A549 (cell line): ENCODE measurements around the gene FGD5. TPM values are rescaled to one million over a fixed set of nuclear protein-coding genes. Genes with fewer than 3 reads are reported as not detected.

Source experiments
- ATAC-seq, 2 experiments: fragments of 200-7000 bp in 1 of 2; fragments of >200 bp in 1 of 2; cut with Nextera tagmentation in 1 of 2; cut with Tn5 transposase in 1 of 2; 3 replicates each; pipeline versions ENCODE4 v1.8.0 to v1.9.1; 2018 to 2020; ENCODE audit warnings: mild to moderate bottlenecking in 1 of 2, moderate library complexity in 1 of 2
- CTCF ChIA-PET: fragments of 300-600 bp; sonication (Branson Sonifier 250); formaldehyde crosslinking; extraction: SDS; loops from one replicate; lab custom pipeline; 2021; ENCODE audit warnings: antibody characterized with exemption, inconsistent platforms; lab: Yijun Ruan, JAX
- POLR2A ChIA-PET: fragments of 350-600 bp; formaldehyde crosslinking; extraction: SDS; loops from one replicate; lab custom pipeline; 2021; ENCODE audit warnings: antibody characterized with exemption, inconsistent platforms; lab: Yijun Ruan, JAX
- DNase-seq, 2 experiments: peaks; one replicate each; pipeline versions ENCODE4 v3.0.0 to v3.0.0-alpha.2; 2011 to 2016; ENCODE audit warnings: low read depth in 1 of 2, low spot score in 1 of 2
- FAIRE-seq: peaks from 2 replicates; lab custom pipeline; 2011; peaks lifted over from hg19 to GRCh38; lab: Jason Lieb, UNC
- H3K27ac ChIP-seq, 2 experiments: fragments of >200 bp; sonication (Bioruptor Twin); formaldehyde crosslinking; 3 replicates each; pipeline ENCODE4 v1.5.1; 2016 to 2017
- H3K4me1 ChIP-seq: fragments of >200 bp; sonication (Bioruptor Twin); formaldehyde crosslinking; 3 replicates; pipeline ENCODE4 v1.6.1; 2016
- H3K4me2 ChIP-seq: fragments of >200 bp; sonication (Bioruptor Twin); formaldehyde crosslinking; 3 replicates; pipeline ENCODE4 v1.6.1; 2016
- H3K4me3 ChIP-seq: fragments of >200 bp; sonication (Bioruptor Twin); formaldehyde crosslinking; 3 replicates; pipeline ENCODE4 v1.5.1; 2016
- H3K9me3 ChIP-seq: fragments of >200 bp; sonication (Bioruptor Twin); formaldehyde crosslinking; 3 replicates; pipeline ENCODE4 v1.6.1; 2016
- BHLHE40 ChIP-seq: IDR thresholded peaks from 2 replicates; pipeline ENCODE4 v1.6.1; 2012; ENCODE audit warnings: low read depth, low read length, inconsistent platforms
- CHD2 ChIP-seq: fragments of 150-350 bp; IDR thresholded peaks from 2 replicates; pipeline ENCODE4 v1.6.1; 2014; ENCODE audit warnings: low read length; ENCODE audit not compliant: partially characterized antibody
- EHF ChIP-seq: fragments of 250-450 bp; sonication (Bioruptor Pico); IDR thresholded peaks from 2 replicates; pipeline ENCODE4 v1.5.0; 2020; ENCODE audit warnings: mild to moderate bottlenecking
- EP300 ChIP-seq, 2 experiments: fragments of >200 bp; sonication (Bioruptor Twin); formaldehyde crosslinking; IDR thresholded peaks; 2 replicates in 1 of 2; 3 replicates in 1 of 2; pipeline ENCODE4 v1.6.1; 2016 to 2017
- ESRRA ChIP-seq: fragments of 150-350 bp; IDR thresholded peaks from 2 replicates; pipeline ENCODE4 v1.6.1; 2014; ENCODE audit warnings: mild to moderate bottlenecking, low read length, borderline replicate concordance
- FOSB ChIP-seq: fragments of 250-450 bp; sonication (Bioruptor Pico); IDR thresholded peaks from 2 replicates; pipeline ENCODE4 v1.5.0; 2020; ENCODE audit warnings: mild to moderate bottlenecking, moderate library complexity
- GATA3 ChIP-seq: IDR thresholded peaks from 2 replicates; pipeline ENCODE4 v1.6.1; 2012; ENCODE audit warnings: borderline replicate concordance
- HDAC2 ChIP-seq: fragments of 200-600 bp; sonication (generic); IDR thresholded peaks from 2 replicates; pipeline ENCODE4 v1.6.1; 2016
- HOXA7 ChIP-seq: fragments of 250-450 bp; sonication (Bioruptor Pico); IDR thresholded peaks from 2 replicates; pipeline ENCODE4 v1.5.0; 2020; ENCODE audit warnings: mild to moderate bottlenecking, moderate library complexity
- HOXB13 ChIP-seq: fragments of 250-450 bp; sonication (Bioruptor Pico); IDR thresholded peaks from 2 replicates; pipeline ENCODE4 v1.5.0; 2020; ENCODE audit warnings: low read depth, mild to moderate bottlenecking, moderate library complexity
- JUN ChIP-seq, 2 experiments: fragments of >200 bp; sonication (Bioruptor Twin); formaldehyde crosslinking; IDR thresholded peaks; 2 replicates in 1 of 2; 3 replicates in 1 of 2; pipeline ENCODE4 v1.6.1; 2016 to 2017
- KDM1A ChIP-seq: fragments of 200-600 bp; sonication (generic); IDR thresholded peaks from 2 replicates; pipeline ENCODE4 v1.6.1; 2016; ENCODE audit warnings: low read depth, mild to moderate bottlenecking
- KDM5A ChIP-seq: fragments of 200-600 bp; sonication (generic); IDR thresholded peaks from 2 replicates; pipeline ENCODE4 v1.6.1; 2016; ENCODE audit warnings: antibody characterized with exemption, mild to moderate bottlenecking
- MAFK ChIP-seq: fragments of 450-650 bp; IDR thresholded peaks from 2 replicates; pipeline ENCODE4 v1.6.1; 2014; ENCODE audit not compliant: partially characterized antibody
- MAZ ChIP-seq: fragments of 150-350 bp; IDR thresholded peaks from 2 replicates; pipeline ENCODE4 v1.6.1; 2014; ENCODE audit warnings: antibody characterized with exemption, low read depth, low read length, borderline replicate concordance
- NFE2L2 ChIP-seq: fragments of 150-350 bp; conservative IDR thresholded peaks from 2 replicates; pipeline ENCODE4 v1.6.1; 2014; ENCODE audit warnings: low read length
- NR3C1 ChIP-seq: fragments of >200 bp; sonication (Bioruptor Twin); formaldehyde crosslinking; IDR thresholded peaks from 3 replicates; pipeline ENCODE4 v1.6.1; 2017
- PHF8 ChIP-seq: fragments of 200-600 bp; sonication (generic); IDR thresholded peaks from 2 replicates; pipeline ENCODE4 v1.6.1; 2016; ENCODE audit warnings: low read depth, mild to moderate bottlenecking, antibody characterized with exemption, moderate library complexity, borderline replicate concordance
- POLR2A ChIP-seq: IDR thresholded peaks from 2 replicates; pipeline ENCODE4 v1.6.1; 2012; ENCODE audit warnings: mild to moderate bottlenecking, low read length
- RARB ChIP-seq: fragments of 250-450 bp; sonication (Bioruptor Pico); IDR thresholded peaks from 2 replicates; pipeline ENCODE4 v1.8.0; 2021; ENCODE audit warnings: mild to moderate bottlenecking, moderate library complexity
- RCOR1 ChIP-seq: fragments of 150-350 bp; IDR thresholded peaks from 2 replicates; pipeline ENCODE4 v1.6.1; 2014; ENCODE audit warnings: antibody characterized with exemption, low read length, low read depth
- RNF2 ChIP-seq: fragments of 200-600 bp; sonication (generic); IDR thresholded peaks from 2 replicates; pipeline ENCODE4 v1.6.1; 2016; ENCODE audit warnings: low read depth, mild to moderate bottlenecking, antibody characterized with exemption, moderate library complexity, borderline replicate concordance
- TFCP2L1 ChIP-seq: fragments of 250-450 bp; sonication (Bioruptor Pico); IDR thresholded peaks from 2 replicates; pipeline ENCODE4 v1.5.0; 2021; ENCODE audit warnings: mild to moderate bottlenecking
- TP53 ChIP-seq: fragments of 250-450 bp; sonication (Bioruptor Pico); IDR thresholded peaks from 2 replicates; pipeline ENCODE4 v1.5.0; 2021; ENCODE audit warnings: mild to moderate bottlenecking, moderate library complexity
- ZSCAN20 ChIP-seq: fragments of 250-450 bp; sonication (Bioruptor Pico); IDR thresholded peaks from 2 replicates; pipeline ENCODE4 v1.8.0; 2022; ENCODE audit warnings: mild to moderate bottlenecking, moderate library complexity
- WGBS: methylation state at CpG from one replicate; pipeline ENCODE4 v1.1.6; 2017; ENCODE audit errors: missing lambda C conversion rate; 5-methylcytosine and 5-hydroxymethylcytosine counted together
- polyA plus RNA-seq, 4 experiments: library from polyadenylated mRNA; depleted of rRNA in 3 of 4; stranded (reverse); fragments of >200 nt; fragmentation: RNase III in 1 of 4; extraction: RNeasy Plus Mini Kit Qiagen cat#74134 plus additional on column Dnase treatment in 1 of 4; gene quantifications; 2 replicates in 3 of 4; 3 replicates in 1 of 4; pipeline ENCODE4 v1.2.3, GENCODE V29; 2011 to 2017
- TF ChIP-seq, protein P1 (sequence below): IDR thresholded peaks from 2 replicates; pipeline ENCODE4 v1.6.1; 2012
- TF ChIP-seq, protein P2 (sequence below): fragments of >200 bp; sonication (Bioruptor Twin); formaldehyde crosslinking; IDR thresholded peaks from 2 replicates; pipeline ENCODE4 v1.6.1; 2016

Gene FGD5
- polyA plus RNA-seq, 2 of the 4 experiments (the other 2 are of a cell fraction): 0.16 TPM; not detected in 1

DNA sequence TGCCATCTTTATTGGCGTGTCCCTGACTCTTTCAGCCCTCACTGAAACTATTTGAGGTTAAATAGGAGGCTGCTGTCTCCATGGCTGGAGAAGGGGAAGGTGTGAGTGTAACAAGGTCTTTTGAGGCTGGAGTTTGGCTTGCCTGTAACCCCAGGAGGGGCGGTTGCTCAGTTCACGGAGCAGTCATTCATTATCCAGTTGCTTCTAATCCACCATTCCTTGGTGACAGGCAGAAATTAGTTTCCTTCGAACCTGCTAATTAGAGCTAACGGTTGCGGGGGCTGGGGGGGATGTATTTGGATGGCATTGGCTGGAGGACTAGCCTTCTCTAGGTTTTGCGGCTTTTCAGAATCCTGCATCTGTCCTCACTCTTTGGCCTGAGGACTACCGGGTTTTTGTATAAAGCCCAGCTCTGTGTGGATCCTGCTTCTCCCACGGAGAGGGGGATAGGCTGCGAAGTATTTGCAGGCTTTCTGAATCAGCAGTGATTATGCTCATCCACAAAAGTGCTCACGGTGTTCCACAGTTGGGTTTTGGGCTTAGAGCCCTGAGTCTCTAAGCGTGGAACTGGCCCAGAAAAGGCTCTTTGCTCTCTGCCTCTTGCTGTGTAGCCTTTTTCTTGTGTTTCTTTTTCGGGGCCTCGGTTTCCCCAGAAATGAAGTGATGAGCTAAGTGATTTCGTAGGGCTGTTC is 18.6 kb downstream of the FGD5 start (continued):
- no peak for TF ChIP-seq RCOR1
- no peak for TF ChIP-seq FOSB

DNA sequence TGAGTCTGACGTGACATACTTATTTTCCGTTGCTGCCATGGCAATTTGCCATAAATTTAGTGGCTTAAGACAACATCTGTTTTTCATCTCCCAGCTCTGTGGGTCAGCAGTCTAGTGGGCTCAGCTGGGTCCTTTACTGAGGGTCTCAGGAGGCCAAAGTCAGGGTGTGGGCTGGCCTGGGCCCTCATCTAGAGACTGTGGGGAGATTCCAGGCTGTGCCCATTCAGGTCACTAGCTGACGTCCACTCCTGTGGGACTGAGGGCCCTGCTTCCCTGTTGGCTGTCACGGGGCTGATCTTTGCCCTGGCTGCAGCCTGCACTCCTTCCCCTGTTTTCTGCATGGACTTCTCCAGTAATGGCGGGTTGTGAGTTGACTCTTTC is 19.1 kb downstream of the FGD5 start:
- ATAC-seq (no peak), DNase-seq (no peak), FAIRE-seq (no peak)
- Histone ChIP-seq H3K4me2 (no peak overlapping the region), H3K4me3 (no peak overlapping the region), H3K9me3 (no peaks in the 10 kb centered on the region), H3K27ac (no peak overlapping the region), H3K4me1 (no peaks in the 10 kb centered on the region)
- 47% methylated on average over 5 of the region's 5 CpGs for WGBS
- ChIA-PET POLR2A (no interaction called here), CTCF (interaction anchor here (0.5 to 0.8 kb wide), 4 partner anchors 9 to 1347 kb away, joined by 3 read pairs; no protein-coding TSS in a partner anchor)
- TF ChIP-seq ESRRA (no peak), MAZ (no peak), PHF8 (no peak), NR3C1 (no peak), POLR2A (no peak), HOXB13 (CRISPR knock-in tag) (no peak), KDM5A (no peak), RNF2 (no peak), HDAC2 (no peak), HOXA7 (CRISPR knock-in tag) (no peak), CHD2 (no peak), TFCP2L1 (CRISPR knock-in tag) (no peak), GATA3 (no peak)

DNA sequence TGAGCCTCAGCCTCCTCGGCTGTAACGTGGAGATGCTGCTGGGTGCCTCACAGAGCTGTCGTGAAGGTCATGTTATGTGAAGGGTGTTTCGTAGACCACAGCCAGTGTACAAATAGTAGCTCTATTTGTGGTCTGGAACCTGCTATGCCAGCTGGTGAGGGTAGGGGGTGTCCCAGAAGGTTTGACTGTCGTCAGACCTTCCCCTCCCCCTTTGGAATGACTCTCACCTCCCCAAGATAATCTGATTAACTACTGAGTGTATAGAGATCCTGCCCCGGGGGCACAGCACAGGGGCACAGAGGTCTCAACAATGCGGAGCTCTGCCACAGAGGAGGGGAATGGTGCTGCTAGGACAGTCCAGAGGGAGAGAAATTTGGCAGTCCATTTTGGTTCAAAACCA is 20.5 kb downstream of the FGD5 start:
- POLR2A ChIA-PET: no interaction called here
- FAIRE-seq: no peak
- no peak overlapping the region for H3K4me2 ChIP-seq
- TF ChIP-seq TP53 (no peak), KDM1A (no peak), BHLHE40 (no peak), EP300 (IDR thresholded peaks at IDR 0.05) (no peak), CHD2 (no peak), RARB (CRISPR knock-in tag) (no peak), HOXA7 (CRISPR knock-in tag) (no peak), JUN (IDR thresholded peaks at IDR 0.05) (no peak), TFCP2L1 (CRISPR knock-in tag) (no peak), MAFK (no peak), EHF (CRISPR knock-in tag) (no peak), ZSCAN20 (CRISPR knock-in tag) (no peak), NFE2L2 (no peak)
- TF ChIP-seq, protein P1, sequence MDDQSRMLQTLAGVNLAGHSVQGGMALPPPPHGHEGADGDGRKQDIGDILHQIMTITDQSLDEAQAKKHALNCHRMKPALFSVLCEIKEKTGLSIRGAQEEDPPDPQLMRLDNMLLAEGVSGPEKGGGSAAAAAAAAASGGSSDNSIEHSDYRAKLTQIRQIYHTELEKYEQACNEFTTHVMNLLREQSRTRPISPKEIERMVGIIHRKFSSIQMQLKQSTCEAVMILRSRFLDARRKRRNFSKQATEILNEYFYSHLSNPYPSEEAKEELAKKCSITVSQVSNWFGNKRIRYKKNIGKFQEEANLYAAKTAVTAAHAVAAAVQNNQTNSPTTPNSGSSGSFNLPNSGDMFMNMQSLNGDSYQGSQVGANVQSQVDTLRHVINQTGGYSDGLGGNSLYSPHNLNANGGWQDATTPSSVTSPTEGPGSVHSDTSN: no peak
- TF ChIP-seq, protein P2, sequence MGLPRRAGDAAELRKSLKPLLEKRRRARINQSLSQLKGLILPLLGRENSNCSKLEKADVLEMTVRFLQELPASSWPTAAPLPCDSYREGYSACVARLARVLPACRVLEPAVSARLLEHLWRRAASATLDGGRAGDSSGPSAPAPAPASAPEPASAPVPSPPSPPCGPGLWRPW: no peak
- TF ChIP-seq, all 56 proteins: peak for 0
- no peak for ATAC-seq
- CTCF ChIA-PET: interaction anchor here (1.2 to 1.7 kb wide), 2 partner anchors 82 to 87 kb away, joined by 3 to 4 read pairs; no protein-coding TSS in a partner anchor
- Histone ChIP-seq H3K27ac (no peak overlapping the region), H3K4me3 (no peak overlapping the region), H3K4me1 (no peaks in the 10 kb centered on the region), H3K9me3 (no peaks in the 10 kb centered on the region)
- no peak for DNase-seq
- WGBS: 38% methylated on average over 7 of the region's 7 CpGs
